ENCODE results near the gene CELF2.

DNA sequence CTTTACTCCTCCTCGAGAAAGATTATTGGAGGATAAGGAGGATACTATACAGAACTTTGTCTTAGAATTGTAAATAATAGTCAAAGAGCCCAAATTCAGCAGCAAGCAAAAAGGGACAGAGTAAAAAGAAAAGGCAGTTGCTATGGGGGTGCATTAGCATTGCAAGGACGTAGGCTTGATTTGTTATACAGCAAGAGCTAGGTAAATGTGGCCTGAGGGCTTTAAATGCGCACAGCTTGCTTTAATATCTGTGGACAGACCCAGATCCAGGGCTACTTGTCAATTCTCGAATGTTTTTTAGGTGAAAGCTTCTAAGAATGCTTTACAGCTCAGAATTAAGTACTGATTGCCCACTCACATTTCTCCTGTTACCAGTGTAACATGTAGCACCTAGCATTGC is 58.5 kb downstream of the CELF2 start:
- no peak for TF ChIP-seq EZH2phosphoT487 (IDR thresholded peaks at IDR 0.05; ENCODE audit: insufficient read depth, low read depth)
- TF ChIP-seq EZH2 (IDR thresholded peaks at IDR 0.05; ENCODE audit: insufficient read depth, poor library complexity, severe bottlenecking), result no peak

Data from GM23248 (cell line).